ENCODE data around the gene IL20. TPM values are rescaled to one million over a fixed set of nuclear protein-coding genes. Genes with fewer than 3 reads are reported as not detected.

IL20 gene
- total and polyA plus RNA-seq, 2 of the 13 experiments (the other 11 are each of a cell fraction or from before 2014, with no cell fraction given), result 0.05 TPM; not detected in 1

GRCh38 chr1:206898915-206899431 lies 33.5 kb downstream of the IL20 start (continued):
- TF ChIP-seq AHR (CRISPR knock-in tag; IDR thresholded peaks at IDR 0.05), result no peak
- no peak for TF ChIP-seq ZNF883 (CRISPR knock-in tag; IDR thresholded peaks at IDR 0.05; ENCODE audit: not compliant biosample characterization)
- no peak for TF ChIP-seq GRHL1 (CRISPR knock-in tag; conservative IDR thresholded peaks at IDR 0.05)

- no peaks in the 10 kb centered on the region for H3K79me2 ChIP-seq (ENCODE audit: insufficient read depth, low read length)
- no peak overlapping the region for H3K4me2 ChIP-seq (ENCODE audit: low read depth, low read length)
- intact Hi-C loops (cut with micrococcal nuclease; ENCODE audit: unreplicated experiment) (no loop called here), in situ Hi-C loops (cut with HindIII; ENCODE audit: extremely low pct_ligation_motif_present, low pct_unique_long_range_greater_than_20kb) (loop anchor here (25.0 kb wide), 1 partner anchor 262 kb away; the partner anchor contains the start of gene DYRK3)
- BruUV-seq (replicated peaks), result no TSS peak
- no peaks in the 10 kb centered on the region for H3K4me1 ChIP-seq (ENCODE audit: insufficient read depth, low read length)
- peaks cover 0 to 27% of the 10 kb centered on the region in 2 experiments; a peak in 3 of 5 replicates for H3K27me3 ChIP-seq (ENCODE audit: control insufficient read depth in 1 of 2, insufficient read depth in 2 of 2, low read length in 2 of 2)
- H3K4me3 ChIP-seq (replicated peaks in 1 of 3; ENCODE audit: insufficient read depth in 1 of 3, low read depth in 2 of 3, low read length in 3 of 3), result no peak overlapping the region
- DNase-seq (ENCODE audit: low spot score) (no peak), FAIRE-seq (no peak), ATAC-seq (no peak)
- ChIA-PET CTCF (ENCODE audit: low intra/inter-chr PET ratio, low total read pairs) (no interaction called here), POLR2A (no interaction called here)
- no peak overlapping the region for H2AFZ ChIP-seq (ENCODE audit: low read length)
- H3K9ac ChIP-seq (ENCODE audit: insufficient read depth, low read depth, low read length), result no peak overlapping the region
- H3K27ac ChIP-seq (ENCODE audit: extremely low read length, insufficient read depth, low read length), result no peak overlapping the region
- no peaks in the 10 kb centered on the region for H3K9me3 ChIP-seq (ENCODE audit: low read length)
- WGBS (ENCODE audit: low lambda C conversion rate), result 8% methylated on average over 5 of the region's 5 CpGs
- H4K20me1 ChIP-seq (ENCODE audit: insufficient read depth, low read length), result no peaks in the 10 kb centered on the region
- no peaks in the 10 kb centered on the region for H3K36me3 ChIP-seq (replicated peaks in 1 of 2; ENCODE audit: control insufficient read depth in 1 of 2, insufficient read depth in 2 of 2, low read length in 2 of 2)
- no peak for TF ChIP-seq YEATS2 (CRISPR knock-in tag; IDR thresholded peaks at IDR 0.05; ENCODE audit: borderline replicate concordance)
- no peak for TF ChIP-seq MAFK (conservative IDR thresholded peaks at IDR 0.05 in 1 of 2, IDR thresholded peaks at IDR 0.05 in 1 of 2; ENCODE audit: low read length in 2 of 2)
- no peak for TF ChIP-seq ZFP82 (CRISPR knock-in tag; IDR thresholded peaks at IDR 0.05; ENCODE audit: borderline replicate concordance)
- no peak for TF ChIP-seq ZFP1 (CRISPR knock-in tag; IDR thresholded peaks at IDR 0.05)
- no peak for TF ChIP-seq MTERF4 (CRISPR knock-in tag; IDR thresholded peaks at IDR 0.05)
- no peak for TF ChIP-seq RBM39 (IDR thresholded peaks at IDR 0.05; ENCODE audit: low read depth, low read length, poor library complexity, severe bottlenecking)
These were observed 34.3 kb downstream of the IL20 start for GRCh38 chr1:206899717-206900116.
